ENCODE measurements around the gene EXD3. TPM values are rescaled to one million over a fixed set of nuclear protein-coding genes. Genes with fewer than 3 reads are reported as not detected.
A peak's percentile ranks its signal among the peaks of the same experiment; 100 is the strongest.

The EXD3 gene
- total and polyA plus RNA-seq, 2 experiments from 2014 or later: 32.3 to 72.1 TPM

GRCh38 chr9:137462396-137462985, 39.5 kb upstream of the EXD3 start:
- Histone ChIP-seq H3K9me3 (ENCODE audit: low read depth) (no peaks in the 10 kb centered on the region), H3K27me3 (peaks cover 18% of the 10 kb centered on the region), H3K36me3 (no peaks in the 10 kb centered on the region), H3K4me1 (ENCODE audit: low read depth) (peaks cover 6% of the 10 kb centered on the region), H3K27ac (no peak overlapping the region), H3K4me3 (no peak overlapping the region)
- TF ChIP-seq CTCF (IDR thresholded peaks at IDR 0.05; ENCODE audit: low read depth, low read length): no peak
- no peak for DNase-seq (ENCODE audit: low read depth in 1 of 2, low spot score in 1 of 2)

DNA sequence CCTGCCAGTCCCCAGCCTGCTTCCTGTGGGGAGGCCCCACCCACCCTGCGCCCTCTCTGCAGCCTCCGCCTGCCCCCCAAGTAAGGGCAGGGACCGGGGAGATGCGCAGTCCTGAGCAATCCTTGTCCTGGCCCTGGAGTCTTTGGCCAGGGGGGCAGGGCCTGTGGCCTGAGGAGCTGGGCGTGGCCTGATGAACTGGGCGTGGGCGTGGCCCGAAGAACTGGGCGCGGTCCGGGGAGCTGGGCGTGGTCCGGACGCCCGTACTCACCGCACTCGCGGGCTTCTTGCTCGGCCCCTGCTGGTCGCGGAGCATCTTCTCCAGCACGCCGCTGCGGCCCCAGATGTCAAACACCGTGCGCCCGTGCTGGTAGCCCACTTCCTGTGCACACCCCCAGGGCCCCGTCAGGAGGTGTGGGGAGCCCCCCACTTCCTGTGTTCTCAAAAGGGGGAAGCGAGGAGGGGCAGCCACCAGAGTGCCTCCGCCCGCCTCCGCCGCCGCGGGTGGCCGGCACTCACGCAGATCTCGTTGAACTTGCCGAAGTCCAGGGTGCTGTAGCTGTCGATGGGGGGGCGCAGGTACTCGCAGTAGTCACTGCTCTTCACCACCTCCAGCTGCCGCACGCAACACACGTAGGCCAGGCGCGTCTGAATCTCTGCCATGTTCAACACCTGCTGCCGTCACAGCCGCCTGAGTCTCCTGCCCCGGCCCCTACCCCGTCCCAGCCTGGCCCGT, 38.9 kb upstream of the EXD3 start:
- Histone ChIP-seq H3K4me3 (no peak overlapping the region), H3K27ac (no peak overlapping the region), H3K36me3 (no peaks in the 10 kb centered on the region), H3K9me3 (ENCODE audit: low read depth) (no peaks in the 10 kb centered on the region), H3K4me1 (ENCODE audit: low read depth) (peaks cover 6% of the 10 kb centered on the region), H3K27me3 (peaks cover 18% of the 10 kb centered on the region)
- peak; percentile 21 for TF ChIP-seq CTCF (IDR thresholded peaks at IDR 0.05; ENCODE audit: low read depth, low read length)
- peak; percentile 59 to 76 for DNase-seq (ENCODE audit: low read depth in 1 of 2, low spot score in 1 of 2)

GRCh38 chr9:137461316-137461662, 38.3 kb upstream of the EXD3 start:
- TF ChIP-seq CTCF (IDR thresholded peaks at IDR 0.05; ENCODE audit: low read depth, low read length): no peak
- H3K9me3 ChIP-seq (ENCODE audit: low read depth): no peaks in the 10 kb centered on the region
- no peaks in the 10 kb centered on the region for H3K36me3 ChIP-seq
- peaks cover 18% of the 10 kb centered on the region for H3K27me3 ChIP-seq
- H3K4me1 ChIP-seq (ENCODE audit: low read depth): peaks cover 6% of the 10 kb centered on the region
- no peak overlapping the region for H3K4me3 ChIP-seq
- H3K27ac ChIP-seq: no peak overlapping the region
- DNase-seq (ENCODE audit: low read depth in 1 of 2, low spot score in 1 of 2): no peak

GRCh38 chr9:137460363-137461315, 37.7 kb upstream of the EXD3 start:
- no peak overlapping the region for H3K4me3 ChIP-seq
- H3K27me3 ChIP-seq: peaks cover 18% of the 10 kb centered on the region
- H3K4me1 ChIP-seq (ENCODE audit: low read depth): peaks cover 6% of the 10 kb centered on the region
- H3K9me3 ChIP-seq (ENCODE audit: low read depth): no peaks in the 10 kb centered on the region
- H3K27ac ChIP-seq: no peak overlapping the region
- no peaks in the 10 kb centered on the region for H3K36me3 ChIP-seq
- no peak for TF ChIP-seq CTCF (IDR thresholded peaks at IDR 0.05; ENCODE audit: low read depth, low read length)
- no peak for DNase-seq (ENCODE audit: low read depth in 1 of 2, low spot score in 1 of 2)

- DNase-seq (ENCODE audit: low read depth in 1 of 2, low spot score in 1 of 2): no peak
- H3K27ac ChIP-seq: no peak overlapping the region
Observed at GRCh38 chr9:137459601-137460362, 36.8 kb upstream of the EXD3 start.

More at GRCh38 chr9:137459601-137460362, 36.8 kb upstream of the EXD3 start:
- Histone ChIP-seq H3K4me3 (peak overlapping the region; percentile 51), H3K9me3 (ENCODE audit: low read depth) (no peaks in the 10 kb centered on the region), H3K4me1 (ENCODE audit: low read depth) (peaks cover 6% of the 10 kb centered on the region), H3K36me3 (no peaks in the 10 kb centered on the region), H3K27me3 (peaks cover 18% of the 10 kb centered on the region)
- no peak for TF ChIP-seq CTCF (IDR thresholded peaks at IDR 0.05; ENCODE audit: low read depth, low read length)

All from cardiac muscle cell (in vitro differentiated cells and primary cell).